ENCODE results near the gene DAB1. TPM values are rescaled to one million over a fixed set of nuclear protein-coding genes. Genes with fewer than 3 reads are reported as not detected.
A peak's percentile ranks its signal among the peaks of the same experiment; 100 is the strongest.

The DAB1 gene
- total RNA-seq, 1 donor from 2014 or later: not detected

- DNase-seq (ENCODE audit: low read depth in 2 of 2): no peak
Observed at GRCh38 chr1:57319791-57320190, 104.1 kb downstream of the DAB1 start.

- DNase-seq (ENCODE audit: low read depth in 2 of 2): peak in 1 of 2 donors; percentile 36
Observed at GRCh38 chr1:57319165-57319564, 104.7 kb downstream of the DAB1 start.

- no peak for DNase-seq (ENCODE audit: low read depth in 2 of 2)
Observed at GRCh38 chr1:57316861-57317260, 107.0 kb downstream of the DAB1 start.

GRCh38 chr1:57316291-57316690 is 107.6 kb downstream of the DAB1 start:
- DNase-seq (ENCODE audit: low read depth in 2 of 2): no peak

GRCh38 chr1:57312869-57313268 is 111.0 kb downstream of the DAB1 start:
- DNase-seq (ENCODE audit: low read depth in 2 of 2): no peak

- no peak for DNase-seq (ENCODE audit: low read depth in 2 of 2)
Observed at GRCh38 chr1:57311411-57311810, 112.4 kb downstream of the DAB1 start.

GRCh38 chr1:57311006-57311405 is 112.9 kb downstream of the DAB1 start:
- no peak for DNase-seq (ENCODE audit: low read depth in 2 of 2)

GRCh38 chr1:57309630-57310029 is 114.2 kb downstream of the DAB1 start:
- no peak for DNase-seq (ENCODE audit: low read depth in 2 of 2)

- DNase-seq (ENCODE audit: low read depth in 2 of 2): peak in 1 of 2 donors; percentile 1
Observed at GRCh38 chr1:57307392-57308170, 116.3 kb downstream of the DAB1 start.

- no peak for DNase-seq (ENCODE audit: low read depth in 2 of 2)
Observed at GRCh38 chr1:57304591-57304990, 119.3 kb downstream of the DAB1 start.

- no peak for DNase-seq (ENCODE audit: low read depth in 2 of 2)
Observed at GRCh38 chr1:57302812-57303596, 120.9 kb downstream of the DAB1 start.

GRCh38 chr1:57300186-57300585 is 123.7 kb downstream of the DAB1 start:
- DNase-seq (ENCODE audit: low read depth in 2 of 2): no peak

- DNase-seq (ENCODE audit: low read depth in 2 of 2): no peak
Observed at GRCh38 chr1:57296726-57297250, 127.1 kb downstream of the DAB1 start.

GRCh38 chr1:57295326-57295725 is 128.5 kb downstream of the DAB1 start:
- no peak for DNase-seq (ENCODE audit: low read depth in 2 of 2)

- no peak for DNase-seq (ENCODE audit: low read depth in 2 of 2)
Observed at GRCh38 chr1:57294177-57294576, 129.7 kb downstream of the DAB1 start.

GRCh38 chr1:57293214-57293613 is 130.6 kb downstream of the DAB1 start:
- no peak for DNase-seq (ENCODE audit: low read depth in 2 of 2)

GRCh38 chr1:57289781-57290180 is 134.1 kb downstream of the DAB1 start:
- DNase-seq (ENCODE audit: low read depth in 2 of 2): no peak

- no peak for DNase-seq (ENCODE audit: low read depth in 2 of 2)
Observed at GRCh38 chr1:57285992-57286391, 137.9 kb downstream of the DAB1 start.

- DNase-seq (ENCODE audit: low read depth in 2 of 2): no peak
Observed at GRCh38 chr1:57282411-57282810, 141.4 kb downstream of the DAB1 start.

- DNase-seq (ENCODE audit: low read depth in 2 of 2): no peak
Observed at GRCh38 chr1:57281324-57281723, 142.5 kb downstream of the DAB1 start.

- no peak for DNase-seq (ENCODE audit: low read depth in 2 of 2)
Observed at GRCh38 chr1:57279909-57280666, 143.8 kb downstream of the DAB1 start.

GRCh38 chr1:57278558-57278957 is 145.3 kb downstream of the DAB1 start:
- no peak for DNase-seq (ENCODE audit: low read depth in 2 of 2)

Measured in lung microvascular endothelial cell (primary cell).